ENCODE results near the gene TBC1D25. TPM values are rescaled to one million over a fixed set of nuclear protein-coding genes. Genes with fewer than 3 reads are reported as not detected.
A peak's percentile ranks its signal among the peaks of the same experiment; 100 is the strongest.

The TBC1D25 gene
- total RNA-seq, 1 donor from 2014 or later: 13.9 TPM

GRCh38 chrX:48576108-48576507 is 36.6 kb downstream of the TBC1D25 start:
- no peak overlapping the region for H3K27ac Mint-ChIP-seq
- no peak for TF ChIP-seq CTCF (IDR thresholded peaks at IDR 0.05; ENCODE audit: unreplicated experiment)
- no peak for DNase-seq (ENCODE audit: low spot score in 2 of 2, unreplicated experiment in 2 of 2)

GRCh38 chrX:48578661-48579128 is 39.2 kb downstream of the TBC1D25 start:
- Mint-ChIP-seq H3K27ac (peak overlapping the region; percentile 0), H3K4me1 (peaks cover 13% of the 10 kb centered on the region), H3K4me3 (no peak overlapping the region), H3K9me3 (peaks cover 4% of the 10 kb centered on the region), H3K27me3 (ENCODE audit: low read depth) (no peaks in the 10 kb centered on the region), H3K36me3 (peaks cover 17% of the 10 kb centered on the region)
- TF ChIP-seq CTCF (IDR thresholded peaks at IDR 0.05; ENCODE audit: unreplicated experiment): no peak
- DNase-seq (ENCODE audit: low spot score in 2 of 2, unreplicated experiment in 2 of 2): no peak

More at GRCh38 chrX:48576108-48576507, 36.6 kb downstream of the TBC1D25 start:
- H3K9me3 Mint-ChIP-seq: peaks cover 4% of the 10 kb centered on the region
- H3K4me1 Mint-ChIP-seq: peaks cover 13% of the 10 kb centered on the region
- H3K36me3 Mint-ChIP-seq: peaks cover 17% of the 10 kb centered on the region
- H3K4me3 Mint-ChIP-seq: peak overlapping the region; percentile 97
- H3K27me3 Mint-ChIP-seq (ENCODE audit: low read depth): no peaks in the 10 kb centered on the region

DNA sequence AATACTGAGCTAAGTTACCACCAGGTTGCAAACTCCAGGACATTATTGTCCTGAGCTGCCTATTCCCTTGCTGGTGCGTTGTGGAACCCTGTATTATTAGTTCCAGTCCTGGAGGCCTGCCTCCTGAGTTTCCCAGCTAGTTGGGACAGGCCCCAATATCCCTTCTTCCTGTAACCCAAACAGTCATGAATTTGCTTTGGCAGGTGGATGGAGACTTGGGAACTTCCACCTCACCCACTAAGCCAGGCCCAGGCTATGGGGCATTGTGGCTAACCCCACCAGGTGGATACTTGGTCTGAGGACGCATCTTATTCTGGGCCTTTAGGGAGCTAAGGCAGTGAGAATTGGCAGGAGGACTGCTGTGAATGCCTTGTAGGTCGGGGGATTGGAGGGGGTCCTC is 39.7 kb downstream of the TBC1D25 start:
- Mint-ChIP-seq H3K36me3 (peaks cover 17% of the 10 kb centered on the region), H3K4me3 (no peak overlapping the region), H3K4me1 (peaks cover 10% of the 10 kb centered on the region), H3K9me3 (peaks cover 4% of the 10 kb centered on the region), H3K27ac (no peak overlapping the region), H3K27me3 (ENCODE audit: low read depth) (no peaks in the 10 kb centered on the region)
- TF ChIP-seq CTCF (IDR thresholded peaks at IDR 0.05; ENCODE audit: unreplicated experiment): no peak
- DNase-seq (ENCODE audit: low spot score in 2 of 2, unreplicated experiment in 2 of 2): no peak

- no peak for DNase-seq (ENCODE audit: low spot score in 2 of 2, unreplicated experiment in 2 of 2)
- Mint-ChIP-seq H3K4me3 (no peak overlapping the region), H3K36me3 (peaks cover 11% of the 10 kb centered on the region), H3K4me1 (peaks cover 4% of the 10 kb centered on the region), H3K27me3 (ENCODE audit: low read depth) (no peaks in the 10 kb centered on the region), H3K9me3 (peaks cover 9% of the 10 kb centered on the region), H3K27ac (no peak overlapping the region)
- no peak for TF ChIP-seq CTCF (IDR thresholded peaks at IDR 0.05; ENCODE audit: unreplicated experiment)
Measured at GRCh38 chrX:48580662-48581061, 41.1 kb downstream of the TBC1D25 start.

DNA sequence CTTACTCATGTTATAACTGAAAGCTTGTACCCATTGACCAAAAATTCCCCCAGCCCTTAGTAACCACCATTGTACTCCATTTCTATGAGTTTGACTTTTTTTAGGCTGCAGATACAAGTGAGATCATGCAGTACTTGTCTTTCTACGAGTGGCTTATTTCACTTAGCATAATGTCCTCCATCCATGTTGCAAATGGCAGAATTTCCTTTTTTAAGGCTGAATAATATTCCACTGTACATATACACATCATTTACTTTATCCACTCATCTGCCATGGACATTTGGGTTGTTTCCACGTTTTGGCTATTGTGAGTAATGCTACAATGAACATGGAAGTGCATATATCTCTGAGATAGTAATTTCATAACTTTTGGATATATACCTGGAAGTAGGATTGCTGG is 45.2 kb downstream of the TBC1D25 start:
- H3K4me1 Mint-ChIP-seq: no peaks in the 10 kb centered on the region
- H3K9me3 Mint-ChIP-seq: peaks cover 13% of the 10 kb centered on the region
- no peak for TF ChIP-seq CTCF (IDR thresholded peaks at IDR 0.05; ENCODE audit: unreplicated experiment)
- no peak overlapping the region for H3K4me3 Mint-ChIP-seq
- no peak for DNase-seq (ENCODE audit: low spot score in 2 of 2, unreplicated experiment in 2 of 2)
- no peaks in the 10 kb centered on the region for H3K27me3 Mint-ChIP-seq (ENCODE audit: low read depth)
- peaks cover 3% of the 10 kb centered on the region for H3K36me3 Mint-ChIP-seq
- H3K27ac Mint-ChIP-seq: no peak overlapping the region
